HG03108 (cell line): ENCODE measurements around the gene PIPOX.
"Not testable (repeated sequence)": the region's sequence is repeated elsewhere in the genome, so short reads cannot be mapped to it uniquely, and the experiment has no call there.

Source experiments
- ATAC-seq: cut with Tn5 transposase; IDR thresholded peaks from one replicate; pipeline ENCODE4 v1.9.1; 2021; ENCODE audit warnings: moderate library complexity; ENCODE audit not compliant: unreplicated experiment

Gene PIPOX

DNA sequence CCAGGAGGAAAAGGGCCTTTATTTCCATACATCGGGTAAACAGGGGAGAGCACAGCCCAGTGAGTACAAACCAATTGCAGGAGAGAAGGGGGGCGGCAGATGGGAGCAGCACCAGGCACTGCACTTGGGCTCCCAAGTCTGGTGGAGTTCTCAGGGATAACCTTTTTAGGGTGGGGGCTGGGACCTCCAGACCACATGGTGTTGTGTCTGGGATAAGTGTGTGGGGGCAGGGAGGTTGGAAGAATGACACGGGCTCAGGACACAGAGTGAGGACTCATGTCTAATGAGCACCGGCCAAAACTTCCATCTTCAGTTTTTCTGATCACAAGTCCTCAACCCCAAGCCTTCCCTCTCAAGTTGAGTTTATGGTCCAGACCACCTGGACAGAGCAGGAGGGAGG lies 30.6 kb downstream of the PIPOX start:
- ATAC-seq: no peak

DNA sequence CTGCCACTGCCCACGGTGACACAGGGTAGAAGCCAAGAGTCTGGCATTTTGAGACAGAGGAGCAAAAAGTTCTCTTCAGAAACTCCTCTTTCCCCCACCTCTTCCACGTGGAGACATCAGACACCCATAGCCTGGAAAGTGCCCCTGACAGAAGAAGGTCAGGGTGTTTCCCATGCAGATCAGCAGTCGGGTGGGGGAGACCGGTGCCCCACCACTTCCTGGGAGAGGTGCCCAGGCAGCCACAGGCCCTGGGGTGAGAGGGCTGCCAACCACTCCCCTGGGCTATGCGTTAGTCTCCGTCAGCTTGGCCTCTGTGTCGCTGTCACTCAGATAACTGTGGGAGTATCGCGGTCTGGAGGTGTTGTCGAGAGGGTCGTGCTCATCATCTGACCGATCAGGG lies 31.5 kb downstream of the PIPOX start:
- ATAC-seq: no peak

DNA sequence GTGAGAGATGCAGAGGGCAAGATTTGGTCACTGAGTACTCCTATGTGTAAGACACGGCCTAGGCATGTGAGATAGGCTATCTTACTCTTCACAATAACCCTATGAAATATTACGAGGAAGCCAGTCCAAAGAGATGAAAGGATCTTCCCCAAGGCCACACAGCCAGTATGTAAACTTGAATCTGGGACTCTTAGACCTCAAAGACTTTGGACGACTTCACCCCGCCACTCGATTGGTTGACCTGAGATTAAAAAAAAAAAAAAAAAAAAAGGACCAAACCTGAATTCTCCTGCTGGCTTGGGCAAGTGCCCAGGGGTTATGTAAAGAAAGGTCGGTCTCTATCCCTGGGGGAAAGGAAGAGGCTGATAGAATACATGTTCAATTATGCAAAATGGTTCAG lies 33.1 kb downstream of the PIPOX start:
- ATAC-seq: no peak

DNA sequence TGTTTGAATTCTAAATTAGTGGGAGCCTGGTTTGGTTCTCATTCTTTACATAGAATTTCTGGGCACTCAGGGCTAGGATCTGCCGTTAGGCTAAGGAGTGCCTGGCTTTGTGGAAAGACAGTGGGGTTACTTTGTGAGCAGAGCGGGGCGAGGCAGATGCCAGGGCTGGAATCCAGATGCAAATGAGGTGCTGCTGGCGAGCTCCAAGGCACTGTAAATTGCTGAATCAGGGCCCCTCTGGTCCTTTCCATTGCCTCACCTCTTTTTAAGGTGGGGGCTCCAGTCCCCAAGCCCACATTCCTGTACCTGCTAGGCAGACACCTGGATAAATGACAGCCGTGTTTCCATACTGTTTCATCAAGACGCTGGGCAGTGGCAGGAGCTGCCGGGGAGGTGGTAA lies 33.8 kb downstream of the PIPOX start:
- no peak for ATAC-seq

DNA sequence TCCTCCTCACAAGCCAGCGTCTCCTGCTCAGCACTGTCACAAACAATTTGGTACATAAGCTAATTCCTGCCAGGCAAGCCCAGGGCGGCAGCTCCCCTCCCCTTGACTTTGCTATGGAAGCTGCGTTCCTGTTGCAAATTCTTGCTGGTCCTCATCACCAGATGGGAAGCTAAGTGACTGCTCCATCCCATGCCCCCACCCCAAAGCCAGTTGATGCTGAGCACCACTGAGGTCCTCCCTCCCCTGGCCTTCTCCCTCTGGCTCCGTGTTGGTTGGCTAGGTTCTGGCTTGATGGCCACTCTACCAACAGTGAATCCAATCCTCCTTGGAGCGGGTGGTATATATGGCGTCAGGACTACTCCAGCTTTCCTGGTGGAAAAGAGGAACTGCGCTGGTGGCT lies 34.4 kb downstream of the PIPOX start:
- no peak for ATAC-seq

DNA sequence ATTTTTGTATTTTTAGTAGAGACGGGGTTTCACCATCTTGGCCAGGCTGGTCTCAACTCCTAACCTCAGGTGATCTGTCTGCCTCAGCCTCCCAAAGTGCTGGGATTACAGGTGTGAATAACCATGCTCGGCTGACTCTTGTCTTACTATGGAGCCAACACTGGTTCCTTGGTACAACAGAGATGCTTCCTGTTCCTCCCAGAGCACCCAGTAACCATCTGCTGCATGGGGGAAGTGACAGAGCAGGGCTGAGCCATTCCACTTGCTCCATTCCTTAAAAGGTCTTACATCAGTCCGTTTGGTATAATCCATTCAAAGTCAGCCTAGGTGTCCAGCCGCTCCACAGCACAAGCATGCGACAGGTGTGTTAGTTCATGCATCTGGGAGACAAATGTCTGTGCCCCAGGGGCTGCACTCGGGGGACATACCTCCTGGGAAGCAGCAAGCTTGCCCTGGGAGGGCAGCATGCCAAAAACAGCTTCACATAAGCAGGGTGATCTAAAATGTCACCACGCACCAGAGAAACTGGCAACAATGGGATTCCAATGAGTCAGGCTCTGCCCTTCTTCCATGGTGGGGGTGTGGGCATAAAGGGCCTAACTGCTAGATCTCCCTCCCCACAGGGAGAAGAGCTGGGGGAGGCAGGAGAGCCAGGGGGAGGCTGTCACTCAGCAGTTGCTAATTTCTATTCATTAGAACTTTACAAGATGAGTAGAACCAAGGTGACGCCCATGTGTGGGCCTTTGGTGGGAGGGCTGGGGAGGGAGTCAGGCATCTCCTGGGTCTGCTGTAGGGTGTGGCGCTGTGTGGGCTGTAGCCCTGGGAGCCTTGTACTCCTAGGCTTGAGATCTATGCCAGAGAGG lies 35.5 kb downstream of the PIPOX start:
- ATAC-seq: no peak

DNA sequence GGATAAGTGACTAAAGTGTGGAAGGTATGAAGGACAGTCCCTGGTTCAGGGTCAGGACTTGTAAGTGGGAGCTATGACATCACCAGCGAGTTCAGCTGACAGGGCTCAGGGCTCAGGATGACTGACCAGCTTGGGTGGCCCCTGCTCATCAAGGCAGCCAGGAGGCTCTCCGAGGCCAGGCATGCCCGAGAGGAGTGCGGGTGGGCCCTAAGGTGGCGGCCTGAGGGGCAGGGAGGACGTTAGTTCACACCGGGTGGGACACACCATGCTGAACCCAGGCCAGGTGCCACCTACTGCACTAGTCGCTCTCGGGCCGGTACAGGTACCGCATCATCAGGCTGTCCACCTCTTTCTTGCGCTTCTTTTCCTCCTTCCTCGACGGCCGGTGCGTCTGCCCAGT lies 36.5 kb downstream of the PIPOX start:
- no peak for ATAC-seq

DNA sequence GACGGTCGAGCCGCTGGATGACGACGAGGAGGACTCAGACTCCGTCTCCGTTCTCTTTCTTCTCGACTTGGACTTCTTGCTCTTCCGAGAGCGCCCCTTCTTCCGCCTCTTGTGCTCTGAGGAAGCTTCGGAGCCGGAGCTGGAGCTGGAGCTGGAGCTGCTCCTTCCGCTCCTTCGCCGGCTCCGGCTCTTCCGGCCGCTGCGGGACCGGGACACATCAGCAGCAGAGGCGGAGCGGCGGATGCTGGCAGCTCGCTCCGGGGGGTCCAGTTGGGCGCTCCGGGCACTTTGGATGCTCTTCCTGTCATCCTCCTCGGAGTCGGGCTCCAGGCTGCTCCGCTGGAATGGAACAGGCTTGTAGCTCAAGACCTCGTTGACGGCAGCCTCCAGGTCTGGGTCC lies 36.9 kb downstream of the PIPOX start:
- ATAC-seq: no peak

DNA sequence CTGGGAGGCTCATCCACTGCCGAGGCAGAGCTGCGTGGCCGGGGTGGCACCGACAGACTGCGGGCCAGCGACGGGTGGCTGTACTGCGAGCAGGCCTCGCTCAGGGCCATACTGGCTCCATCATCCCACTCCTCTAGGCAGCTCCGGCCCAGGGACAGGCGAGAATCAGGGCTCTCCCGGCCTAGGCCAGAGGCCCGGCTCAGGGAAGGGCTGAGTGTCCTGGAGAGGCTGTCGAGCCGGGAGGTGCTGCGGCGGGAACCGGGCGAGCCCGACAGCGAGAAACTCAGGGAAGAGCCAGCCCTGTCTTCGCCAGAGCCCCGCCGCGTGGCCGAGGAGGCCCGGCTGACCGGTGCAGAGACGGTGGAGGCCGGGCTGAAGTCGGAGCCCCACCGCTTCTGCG lies 37.4 kb downstream of the PIPOX start:
- ATAC-seq: no peak

DNA sequence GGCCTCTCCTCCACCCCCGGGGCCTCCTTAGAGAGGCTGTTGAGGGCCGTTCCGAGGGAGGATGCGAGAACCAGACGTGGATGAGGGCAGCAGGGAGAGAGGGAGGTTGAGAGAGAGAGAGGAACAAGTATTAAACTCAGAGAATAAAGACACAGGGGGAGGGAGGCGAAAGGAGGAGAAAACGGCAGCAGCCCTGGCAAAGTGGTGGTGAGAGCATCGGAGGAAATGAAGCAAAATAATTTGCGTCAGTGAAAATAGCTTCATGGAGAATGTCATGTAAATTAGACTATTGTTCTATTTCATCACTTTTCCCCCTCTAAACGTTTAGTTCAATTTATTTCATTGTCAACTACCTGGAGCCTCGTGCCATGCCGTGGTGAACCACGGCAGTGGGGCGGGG lies 38.0 kb downstream of the PIPOX start:
- ATAC-seq: no peak

DNA sequence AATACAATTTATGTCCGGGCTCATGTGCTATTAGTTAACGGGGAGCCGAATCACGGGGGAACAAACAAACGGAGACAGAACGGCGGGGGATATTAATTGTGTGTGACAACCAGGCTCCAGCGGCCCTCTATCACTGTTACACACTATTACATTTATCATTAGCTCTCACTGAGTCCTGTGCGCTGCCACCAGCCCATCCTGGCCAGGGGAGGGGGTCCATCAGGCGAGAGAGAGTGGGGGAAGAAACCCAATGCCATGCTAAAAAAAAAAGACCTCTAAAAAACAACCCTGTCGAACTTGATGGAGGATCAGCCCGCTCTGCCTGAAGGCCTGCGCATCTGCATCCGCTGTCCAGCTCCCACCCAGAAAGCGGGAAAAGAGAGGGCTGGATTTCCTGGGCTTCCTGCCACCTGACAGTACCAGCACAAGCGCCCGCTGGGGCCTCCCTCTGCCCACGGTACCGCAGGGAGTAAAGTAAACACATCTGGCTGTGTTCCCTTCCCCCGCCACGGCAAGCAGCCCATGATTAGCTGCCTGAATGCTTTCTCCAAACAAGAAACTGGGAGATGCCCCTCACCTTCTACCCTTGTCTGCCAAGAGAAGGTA lies 41.7 kb downstream of the PIPOX start:
- ATAC-seq: no peak

DNA sequence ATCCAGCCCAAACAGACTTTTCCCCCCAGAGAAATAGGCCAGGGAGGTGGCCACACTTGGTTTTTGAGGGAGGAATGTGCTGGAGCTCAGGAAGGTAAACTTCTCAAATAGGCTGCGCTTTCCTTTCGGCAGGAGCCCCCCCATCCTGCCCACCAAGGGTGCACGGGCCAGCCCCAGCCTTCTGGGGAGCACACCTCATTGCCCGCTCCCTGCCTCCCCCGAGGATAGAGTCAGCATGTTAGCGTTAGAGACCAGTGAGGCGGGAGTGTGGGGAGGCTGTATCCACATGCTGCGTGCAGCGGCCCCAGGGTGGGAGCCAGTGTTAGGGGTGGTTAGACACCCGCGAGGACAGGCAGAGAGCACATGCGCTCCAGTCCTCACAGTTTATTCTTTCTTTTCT lies 42.3 kb downstream of the PIPOX start:
- ATAC-seq: no peak

DNA sequence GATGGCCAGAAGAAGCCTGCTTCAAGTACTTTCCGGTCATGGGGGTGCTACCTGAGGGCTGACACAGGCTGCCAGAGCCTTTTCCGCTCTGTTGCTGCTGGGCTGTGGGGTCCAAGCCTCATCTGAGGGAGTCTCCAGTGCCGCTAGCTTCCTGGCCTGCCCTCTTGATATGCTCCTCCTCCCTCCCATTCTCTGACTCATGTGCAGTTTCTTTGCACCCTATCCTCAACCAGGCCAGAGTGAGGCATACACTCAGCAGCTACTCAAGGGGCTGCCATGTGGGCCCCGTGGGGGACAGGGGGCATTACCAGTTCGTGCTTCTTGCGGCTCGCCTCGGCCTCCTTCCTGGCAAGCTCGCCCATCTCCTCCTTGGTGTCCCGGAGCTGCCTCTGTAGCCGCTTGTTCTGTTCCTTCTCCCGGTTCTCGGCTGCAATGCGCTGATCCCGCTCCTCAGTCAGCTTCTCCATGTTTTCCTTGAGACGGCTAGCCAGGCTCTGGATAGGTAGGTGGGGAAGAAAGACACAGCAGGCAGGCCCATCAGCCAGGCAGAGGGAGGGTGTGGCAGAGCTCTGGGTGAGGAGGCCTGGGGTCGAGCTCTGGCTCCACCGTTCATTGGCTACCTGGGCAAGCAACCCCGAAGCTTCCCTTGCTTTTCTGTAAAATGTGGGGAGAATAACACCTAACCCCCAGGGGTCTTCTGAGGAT lies 43.8 kb downstream of the PIPOX start:
- ATAC-seq: no peak

DNA sequence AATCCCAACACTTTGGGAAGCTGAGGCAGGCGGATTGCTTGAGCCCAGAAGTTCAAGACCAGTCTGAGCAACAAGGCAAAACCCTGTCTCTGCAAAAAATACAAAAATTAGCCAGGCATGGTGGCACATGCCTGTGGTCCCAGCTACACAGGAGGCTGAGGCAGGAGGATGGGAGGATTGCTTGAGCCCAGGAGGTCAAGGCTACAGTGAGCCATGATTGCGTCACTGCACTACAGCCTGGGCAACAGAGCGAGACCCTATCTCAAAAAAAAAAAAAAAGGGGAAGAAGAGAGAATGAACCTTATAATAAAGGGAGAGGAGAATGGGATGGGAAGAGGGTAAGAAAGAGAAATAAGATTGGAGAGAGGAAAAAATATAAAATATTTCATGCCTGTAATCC lies 45.8 kb downstream of the PIPOX start:
- not testable (repeated sequence) for ATAC-seq

DNA sequence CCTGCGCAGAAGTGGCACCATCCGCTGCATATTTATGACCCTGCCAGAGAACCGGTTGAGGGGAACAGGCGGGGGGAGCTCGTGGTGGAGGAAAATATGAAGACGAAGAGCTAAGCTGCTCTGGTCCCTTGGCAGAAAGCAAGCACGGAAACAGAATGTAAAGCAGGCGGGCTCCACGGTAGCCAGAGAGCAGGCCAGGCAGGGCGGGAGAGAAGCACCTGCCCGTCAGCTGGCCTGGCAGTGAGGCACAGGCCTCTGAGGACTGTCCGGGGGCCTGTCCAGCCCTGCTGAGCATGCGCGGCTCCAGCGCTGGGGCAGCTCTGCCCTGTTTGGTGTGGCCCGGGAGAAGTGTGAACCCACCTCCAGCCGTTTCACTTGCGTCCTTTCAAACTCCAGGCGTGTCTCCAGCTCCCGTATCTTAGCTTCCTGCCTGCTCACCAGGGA lies 46.7 kb downstream of the PIPOX start:
- ATAC-seq: no peak

DNA sequence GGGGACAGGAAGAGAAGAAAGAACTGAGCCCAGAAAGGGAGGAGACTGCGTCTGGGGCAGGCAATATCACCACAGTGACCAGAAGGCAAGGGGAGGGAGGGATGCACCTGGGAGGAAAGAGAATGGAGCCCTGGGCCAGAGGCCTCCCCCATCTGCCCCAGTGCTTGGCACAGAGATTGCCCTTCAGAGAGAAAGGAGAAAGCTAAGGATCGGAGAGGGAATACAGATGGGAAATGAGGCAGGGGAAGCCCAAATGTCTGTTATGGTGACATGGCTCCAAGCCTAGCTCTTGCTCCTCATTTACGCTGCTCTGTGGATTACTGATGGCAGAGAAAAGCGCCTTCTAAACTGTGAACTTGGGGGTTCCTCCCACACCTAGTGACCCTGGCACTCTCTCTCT lies 47.2 kb downstream of the PIPOX start:
- ATAC-seq: no peak

DNA sequence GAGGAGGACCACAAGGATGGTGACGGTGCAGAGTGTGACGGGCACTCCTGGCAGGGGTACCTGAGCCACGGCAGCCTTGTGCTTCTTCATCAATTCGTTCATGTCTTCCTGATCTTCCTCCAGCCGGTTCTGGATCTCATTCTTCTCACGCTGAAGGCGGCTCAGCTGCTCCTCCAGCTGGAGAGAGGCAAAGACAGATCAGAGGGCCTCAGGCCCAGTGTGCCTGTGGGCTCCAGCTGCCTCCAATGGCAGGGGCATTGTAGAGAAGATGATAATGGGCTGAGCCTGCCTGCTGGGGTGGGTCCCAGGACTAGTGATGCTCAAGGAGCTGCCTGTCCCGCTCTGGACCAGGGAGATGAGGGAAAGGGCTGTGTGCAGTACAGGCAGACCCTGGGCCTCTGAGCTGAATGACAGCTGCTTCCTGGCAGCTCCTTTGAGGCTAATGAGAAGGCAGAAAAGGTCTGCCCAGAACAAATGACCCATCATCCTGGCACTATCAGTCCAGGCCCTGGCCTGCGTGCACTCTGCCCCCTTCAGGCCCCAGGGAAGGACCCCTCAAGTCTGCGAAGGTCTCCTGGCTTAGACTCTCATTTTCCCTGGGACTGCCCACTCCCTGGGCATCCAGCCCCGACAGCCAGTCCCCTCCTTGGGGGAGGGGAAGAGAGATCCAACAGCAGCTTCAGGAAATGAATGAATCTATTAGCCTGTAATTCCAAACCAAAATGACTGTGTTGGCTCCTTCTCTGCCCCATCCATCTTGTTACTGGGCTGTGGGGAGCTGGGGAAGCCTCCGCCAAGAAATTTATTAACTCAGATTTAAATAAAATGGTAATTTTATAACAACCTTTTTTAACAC lies 48.0 kb downstream of the PIPOX start:
- no peak for ATAC-seq

DNA sequence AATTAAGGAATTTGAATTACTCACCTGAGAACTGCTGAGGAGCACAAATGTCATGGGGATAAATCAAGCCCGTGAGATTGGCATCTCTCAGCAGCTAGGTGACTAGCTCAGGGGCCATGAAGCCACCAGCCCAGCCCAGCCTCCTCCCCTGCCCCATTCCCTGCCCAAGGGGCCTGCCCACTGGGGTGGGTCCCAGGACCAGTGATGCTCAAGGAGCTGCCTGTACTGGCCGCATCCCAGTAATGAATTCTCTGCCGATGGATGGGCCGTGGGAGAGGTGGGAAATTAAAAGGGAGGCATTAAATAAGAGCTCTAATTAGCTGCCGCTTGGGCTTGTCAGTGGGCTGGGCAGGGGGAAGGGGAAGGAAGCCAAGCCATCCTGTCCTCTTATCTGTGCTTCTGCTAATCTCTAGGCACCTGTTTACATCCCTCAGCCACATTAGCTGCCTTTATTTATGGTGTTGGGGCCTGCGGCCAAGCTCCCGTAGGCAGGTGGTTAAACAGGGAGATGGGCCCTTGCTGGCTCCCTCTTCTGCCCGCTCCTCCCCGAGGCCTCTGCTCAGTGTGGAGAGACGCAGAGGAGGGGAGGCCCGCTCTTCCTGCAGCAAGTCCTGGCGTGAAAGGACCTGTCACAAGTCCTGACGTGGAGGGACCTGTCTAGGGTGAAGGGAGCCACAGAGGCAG lies 48.8 kb downstream of the PIPOX start:
- no peak for ATAC-seq

DNA sequence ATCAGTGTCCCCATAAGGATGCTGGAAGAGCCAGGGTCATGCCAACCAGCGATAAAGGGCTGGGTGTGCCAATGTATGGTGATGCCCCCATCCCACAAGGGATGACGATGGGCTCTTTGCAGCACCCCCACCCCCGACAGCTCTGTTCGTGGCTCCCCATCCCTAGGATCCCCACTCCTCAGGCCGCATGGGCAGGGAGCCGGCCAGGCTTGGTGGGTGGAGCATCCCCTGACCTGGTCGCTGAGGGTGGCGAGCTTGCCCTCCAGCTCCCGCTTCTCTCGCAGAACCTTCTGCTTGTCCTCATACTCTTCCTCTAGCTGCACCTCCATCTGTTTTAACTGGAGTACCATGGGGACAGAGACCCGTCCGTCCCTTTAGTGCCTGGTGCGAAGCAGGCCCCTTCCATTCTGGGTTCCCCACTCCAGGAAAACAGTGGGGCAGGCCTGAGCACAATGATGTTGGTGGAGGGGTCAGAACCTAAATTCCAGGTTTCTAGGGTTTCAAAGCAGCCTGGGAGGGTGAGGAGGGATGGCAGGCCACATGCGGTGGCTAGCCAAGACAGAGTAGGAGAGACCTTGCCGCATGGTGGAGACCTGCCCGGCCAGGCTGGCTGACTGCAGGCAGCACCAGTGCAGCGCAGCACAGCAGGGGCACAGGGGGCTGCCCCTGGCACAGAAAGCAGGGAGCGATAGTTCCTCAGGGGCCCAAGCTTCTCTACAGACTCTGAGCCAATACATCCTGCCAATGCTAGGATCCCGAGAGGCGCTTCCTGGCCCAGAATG lies 50.3 kb downstream of the PIPOX start:
- ATAC-seq: no peak
